Stimulated activated CD8-positive, alpha-beta memory T cell treated with anti-CD3 and anti-CD28 coated beads, Interleukin-7, amount 100 ng/mL, for 4 hours (primary cell): Measurements from ENCODE around the gene MFSD2A.
"Not testable (repeated sequence)": the region's sequence is repeated elsewhere in the genome, so short reads cannot be mapped to it uniquely, and the experiment has no call there.

Source experiments
- DNase-seq, 2 donors: peaks; one replicate each; pipeline ENCODE4 v3.0.0-alpha.2; 2020; ENCODE audit warnings: low read depth in 2 of 2

Gene MFSD2A

DNA sequence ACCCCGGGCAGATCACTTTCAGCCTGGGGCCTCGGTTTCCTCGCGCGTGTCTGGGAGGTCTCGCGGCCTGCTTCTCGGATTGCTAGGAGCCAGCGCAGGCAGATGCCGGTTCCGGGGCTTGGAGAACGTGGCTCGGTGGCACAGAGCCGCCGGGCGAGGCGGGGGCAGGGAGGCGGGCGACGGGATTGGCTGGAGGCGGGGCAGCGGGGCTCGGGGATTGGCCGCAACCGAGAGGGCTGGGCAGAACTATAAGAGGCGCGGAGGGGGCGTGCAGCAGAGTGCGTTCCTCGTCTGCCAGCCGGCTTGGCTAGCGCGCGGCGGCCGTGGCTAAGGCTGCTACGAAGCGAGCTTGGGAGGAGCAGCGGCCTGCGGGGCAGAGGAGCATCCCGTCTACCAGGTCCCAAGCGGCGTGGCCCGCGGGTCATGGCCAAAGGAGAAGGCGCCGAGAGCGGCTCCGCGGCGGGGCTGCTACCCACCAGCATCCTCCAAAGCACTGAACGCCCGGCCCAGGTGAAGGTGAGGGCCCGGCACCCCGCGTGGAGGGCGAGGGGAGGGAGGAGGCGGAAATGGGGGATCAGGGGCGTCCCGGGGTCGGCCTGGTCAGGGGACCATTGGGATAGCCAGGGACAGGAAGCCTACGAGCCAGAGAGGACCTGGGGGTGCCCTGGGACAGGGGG is at the start of gene MFSD2A:
Gene MFSD2A (plus strand): TSS at position 276 of the 677 bp plus-strand sequence. CDS start 148 bp downstream, at position 424.
- peak; percentile 86 to 90 for DNase-seq

DNA sequence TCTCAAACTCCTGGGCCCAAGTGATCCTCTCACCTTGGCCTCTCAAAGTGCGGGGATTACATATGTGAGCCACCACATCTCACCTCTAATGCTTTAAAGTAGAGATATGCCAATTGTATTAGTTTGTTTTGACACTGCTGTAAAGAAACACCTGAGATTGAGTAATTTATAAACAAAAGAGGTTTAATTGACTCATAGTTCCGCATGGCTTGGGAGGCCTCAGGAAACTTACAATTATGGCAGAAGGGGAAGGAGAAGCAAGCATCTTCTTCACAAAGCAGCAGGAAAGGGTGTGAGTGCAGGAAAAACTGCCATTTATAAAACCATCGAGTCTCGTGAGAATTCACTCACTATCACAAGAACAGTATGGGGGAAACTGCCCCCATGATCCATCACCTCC is 49.8 kb upstream of the MFSD2A start:
- no peak for DNase-seq

DNA sequence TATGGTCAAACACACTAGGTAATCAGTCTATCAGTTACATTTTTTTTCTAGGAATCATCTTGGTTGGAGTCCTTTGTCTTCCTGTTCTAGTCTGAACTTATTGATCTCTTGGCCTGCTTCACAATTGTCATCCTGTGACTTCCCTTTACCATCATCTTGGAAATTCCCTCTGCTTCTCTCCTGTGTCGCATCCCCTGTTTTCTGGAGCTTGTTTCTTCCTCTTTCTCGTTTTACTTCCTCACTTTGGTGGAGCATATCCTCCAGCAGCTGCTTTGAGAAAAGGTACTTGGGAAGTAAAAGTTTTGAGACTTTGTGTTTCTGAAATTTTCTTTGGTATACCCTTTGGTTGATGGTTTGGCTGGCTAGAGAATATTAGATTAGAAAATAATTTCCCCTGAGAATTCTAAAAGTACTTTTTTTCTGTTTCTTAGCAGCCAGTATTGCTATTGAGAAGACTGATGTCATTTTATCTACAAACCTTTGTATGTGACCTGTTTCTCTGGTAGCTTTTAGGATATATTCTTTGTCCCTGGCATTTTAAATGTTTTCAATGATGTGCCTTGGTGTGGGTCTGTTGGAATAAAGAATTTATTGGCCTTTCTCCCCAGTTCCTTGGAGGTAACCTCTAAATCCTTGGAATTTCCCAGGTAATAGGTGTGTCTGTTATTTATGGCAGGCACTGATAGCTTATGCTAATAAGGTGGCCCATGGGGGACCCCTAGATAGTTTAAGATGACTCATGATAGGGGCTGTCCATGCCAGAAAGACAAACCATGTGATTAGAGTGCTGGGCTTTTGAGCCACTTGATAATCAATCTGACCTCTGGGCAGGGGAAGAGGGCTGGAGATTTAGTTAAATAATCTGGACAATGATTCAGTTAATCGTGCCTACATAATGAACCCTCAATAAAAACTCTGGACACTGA is 47.2 kb upstream of the MFSD2A start:
- DNase-seq: no peak

DNA sequence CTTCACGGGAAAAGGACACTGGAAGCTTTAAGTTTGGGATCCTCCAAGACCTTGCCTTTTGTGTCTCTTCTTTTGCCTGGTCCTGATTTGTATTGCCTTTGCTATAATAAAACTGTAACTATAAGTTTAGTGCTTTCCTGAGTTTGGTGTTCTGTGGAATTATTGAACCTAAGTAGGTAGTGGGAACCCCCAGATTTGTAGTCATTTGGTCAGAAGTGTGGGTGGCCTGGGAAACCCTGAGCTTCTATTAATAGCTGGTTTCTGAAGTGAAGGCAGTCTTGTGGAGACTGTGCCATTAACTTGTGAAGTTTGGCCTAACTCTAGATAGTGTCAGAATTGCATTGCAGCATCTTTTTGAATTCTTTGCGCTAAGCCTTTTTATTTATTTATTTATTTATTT is 46.4 kb upstream of the MFSD2A start:
- DNase-seq: no peak

DNA sequence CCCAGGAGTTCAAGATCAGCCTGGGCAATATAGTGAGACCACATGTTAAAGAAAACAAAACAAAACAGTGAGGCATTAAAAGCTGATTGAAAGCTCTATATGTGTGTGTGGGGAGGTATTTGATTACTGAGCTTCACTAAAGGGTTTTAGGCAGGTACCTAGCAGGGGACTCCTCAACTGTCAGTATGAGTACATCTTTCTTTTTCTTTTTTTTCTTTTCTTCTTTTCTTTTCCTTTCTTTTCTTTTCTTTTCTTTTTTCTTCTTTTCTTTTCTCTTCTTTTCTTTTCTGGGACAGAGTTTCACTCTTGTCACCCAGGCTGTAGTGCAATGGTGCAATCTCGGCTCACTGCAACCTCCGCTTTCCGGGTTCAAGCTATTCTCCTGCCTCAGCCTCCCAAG is 44.7 kb upstream of the MFSD2A start:
- no peak for DNase-seq

DNA sequence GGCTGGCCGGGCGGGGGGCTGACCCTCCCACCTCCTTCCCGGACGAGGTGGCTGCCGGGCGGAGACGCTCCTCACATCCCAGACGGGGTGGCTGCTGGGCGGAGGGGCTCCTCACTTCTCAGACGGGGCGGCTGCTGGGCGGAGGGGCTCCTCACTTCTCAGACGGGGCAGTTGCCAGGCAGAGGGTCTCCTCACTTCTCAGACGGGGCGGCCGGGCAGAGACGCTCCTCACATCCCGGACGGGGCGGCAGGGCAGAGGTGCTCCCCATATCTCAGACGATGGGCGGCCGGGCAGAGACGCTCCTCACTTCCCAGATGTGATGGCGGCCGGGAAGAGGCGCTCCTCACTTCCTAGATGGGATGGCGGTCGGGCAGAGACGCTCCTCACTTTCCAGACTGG is 41.8 kb upstream of the MFSD2A start:
- not testable (repeated sequence) for DNase-seq

DNA sequence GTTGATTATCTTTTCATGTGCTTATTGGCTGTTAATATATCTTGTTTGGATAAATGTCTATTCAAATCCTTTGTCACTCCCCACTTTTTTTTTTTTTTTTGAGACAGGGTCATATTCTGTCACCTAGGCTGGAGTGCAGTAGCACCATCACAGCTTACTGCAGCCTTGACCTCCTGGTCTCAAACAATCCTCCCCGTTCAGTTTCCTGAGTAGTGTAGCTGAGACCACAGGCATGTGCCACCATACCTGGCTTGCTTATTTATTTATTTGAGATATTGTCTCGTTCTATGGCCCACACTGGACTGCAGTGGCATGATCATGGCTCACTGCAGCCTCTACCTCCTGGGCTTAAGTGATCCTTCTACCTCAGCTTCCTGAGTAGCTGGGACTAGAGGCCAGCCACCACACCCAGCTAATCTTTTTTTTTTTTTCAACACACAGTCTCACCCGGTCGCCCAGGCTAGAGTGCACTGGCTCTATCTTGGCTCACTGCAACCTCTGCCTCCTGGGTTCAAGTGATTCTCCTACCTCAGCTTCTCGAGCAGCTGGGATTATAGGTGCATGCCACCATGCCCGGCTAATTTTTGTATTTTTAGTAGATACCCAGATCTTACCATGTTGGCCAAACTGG is 39.3 kb upstream of the MFSD2A start:
- DNase-seq: no peak

DNA sequence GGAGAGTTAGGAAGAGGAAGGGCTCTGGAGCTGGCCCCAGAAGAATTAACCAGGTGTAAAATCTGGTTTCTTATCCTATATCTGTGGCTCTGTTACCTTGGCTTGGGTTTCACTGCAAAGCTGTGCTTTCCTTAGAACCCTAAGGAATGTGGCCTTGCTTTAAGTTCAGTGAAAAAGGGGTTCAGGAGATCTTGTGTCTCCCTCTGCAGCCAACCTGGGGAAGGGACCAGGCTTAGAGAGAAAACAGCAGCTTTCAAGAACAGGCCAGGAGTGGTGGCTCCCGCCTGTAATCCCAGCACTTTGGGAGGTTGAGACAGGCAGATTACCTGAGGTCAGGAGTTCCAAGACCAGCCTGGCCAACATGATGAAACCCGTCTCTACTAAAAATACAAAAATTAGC is 37.1 kb upstream of the MFSD2A start:
- DNase-seq: no peak

DNA sequence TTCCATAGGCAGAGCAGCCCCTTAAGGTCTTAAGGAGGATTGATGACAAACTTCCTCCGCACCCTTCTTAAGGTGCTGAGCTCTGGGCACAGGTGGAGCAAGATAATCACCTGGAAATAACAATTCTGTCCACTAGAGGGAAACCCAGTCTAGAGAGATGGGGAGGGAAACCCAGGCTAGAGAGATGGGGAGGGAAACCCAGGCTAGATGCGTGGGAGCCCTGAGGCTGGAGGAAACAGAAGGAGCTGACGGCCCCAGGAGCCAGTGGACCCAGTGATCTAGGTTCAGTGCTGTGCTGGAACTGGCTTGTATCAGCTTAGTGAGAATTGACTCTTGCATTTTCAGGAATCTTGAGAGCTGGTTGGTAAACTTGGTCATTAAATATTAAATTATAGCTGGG is 35.4 kb upstream of the MFSD2A start:
- peak; percentile 25 to 33 for DNase-seq

DNA sequence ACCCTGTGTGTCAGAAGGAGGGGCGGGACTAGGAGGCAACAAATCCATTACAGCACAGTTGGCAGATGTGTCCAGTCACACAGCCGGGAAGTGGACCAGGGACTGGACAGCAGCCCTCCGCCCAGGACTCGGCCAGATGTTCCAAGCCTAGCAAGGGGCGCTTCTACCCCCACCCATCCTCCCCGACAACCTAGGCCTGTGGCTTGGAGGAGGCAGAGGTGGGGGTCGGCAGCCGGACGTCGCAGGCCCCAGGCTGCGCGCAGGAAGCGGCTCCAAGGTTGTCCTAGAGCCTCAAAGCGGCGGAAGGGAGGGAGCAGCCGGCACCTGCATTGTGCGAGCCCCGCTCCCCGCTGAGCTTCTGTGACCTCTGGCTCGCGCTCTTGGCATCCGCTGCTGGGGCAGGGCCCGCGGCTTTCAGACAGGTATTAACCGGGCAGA is 32.7 kb upstream of the MFSD2A start:
- no peak for DNase-seq

DNA sequence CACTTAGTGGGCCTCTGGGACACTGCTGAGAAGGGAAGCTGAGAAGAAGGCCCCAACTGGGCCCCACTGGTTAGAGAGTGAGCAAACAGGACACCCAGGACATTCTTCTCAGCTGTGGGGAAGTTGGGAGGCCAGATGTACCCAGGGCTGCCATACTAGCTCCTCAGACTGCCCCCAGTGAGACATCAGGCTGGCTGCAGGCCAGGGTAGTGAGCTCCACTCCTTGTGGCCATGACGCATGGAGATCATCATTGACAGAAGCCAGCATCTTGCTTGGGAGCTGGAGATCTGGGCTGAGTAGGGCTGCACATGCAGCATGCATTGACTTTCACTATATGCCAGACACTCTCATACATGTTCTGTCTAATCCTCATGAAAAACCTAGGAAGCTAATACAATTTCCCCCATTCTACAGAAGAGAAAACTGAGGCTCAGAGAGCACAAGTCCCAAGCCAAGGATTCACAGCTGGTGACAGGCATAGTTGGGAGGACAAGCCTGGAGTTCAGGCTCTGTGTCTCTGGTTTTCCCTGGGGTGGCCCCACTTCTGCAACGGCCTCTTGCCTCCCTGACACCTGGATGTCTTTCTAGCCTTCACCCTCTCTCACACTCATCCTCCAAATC is 29.1 kb upstream of the MFSD2A start:
- no peak for DNase-seq

DNA sequence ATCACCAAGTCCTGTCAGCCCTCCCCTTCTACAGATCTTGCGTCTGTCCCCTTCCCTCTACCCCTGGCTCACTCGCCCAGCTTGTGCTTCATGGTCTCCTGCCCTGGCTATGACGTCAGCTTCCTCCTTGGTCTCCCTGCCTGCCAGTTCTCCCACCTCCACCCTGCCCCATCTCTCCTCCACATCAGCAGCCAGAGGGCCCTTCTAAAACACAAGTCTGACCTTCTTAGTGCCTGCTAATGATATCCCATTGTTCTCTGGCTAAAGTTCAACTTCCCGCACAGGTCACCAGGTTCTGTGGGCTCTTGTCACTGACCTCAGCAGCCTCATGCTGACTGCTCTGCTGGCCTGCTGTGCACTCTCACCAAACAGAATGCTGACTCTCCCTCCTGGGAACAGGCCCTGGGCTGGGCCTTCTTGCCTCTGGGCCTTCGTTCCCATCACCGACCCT is 28.6 kb upstream of the MFSD2A start:
- DNase-seq: no peak

DNA sequence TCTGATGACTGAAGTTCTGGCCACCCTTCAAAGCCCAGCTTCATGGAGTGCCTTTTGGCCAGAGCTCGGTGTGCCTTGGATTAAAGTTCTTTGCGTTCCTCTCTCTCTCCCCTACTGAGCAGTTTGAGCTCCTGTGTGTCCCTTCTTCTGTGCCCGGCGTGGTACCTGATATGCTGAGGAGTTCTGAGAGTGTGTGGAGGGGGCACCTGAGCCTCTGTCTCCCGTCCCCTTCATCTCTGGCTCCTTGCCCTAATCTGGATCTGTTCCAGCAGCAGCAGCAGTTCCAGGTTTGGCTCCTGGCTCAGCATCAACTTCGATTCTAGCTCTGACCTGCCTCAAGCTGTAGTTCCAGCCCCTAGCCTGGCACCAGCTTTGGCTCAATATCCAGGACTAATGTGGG is 28.1 kb upstream of the MFSD2A start:
- no peak for DNase-seq

DNA sequence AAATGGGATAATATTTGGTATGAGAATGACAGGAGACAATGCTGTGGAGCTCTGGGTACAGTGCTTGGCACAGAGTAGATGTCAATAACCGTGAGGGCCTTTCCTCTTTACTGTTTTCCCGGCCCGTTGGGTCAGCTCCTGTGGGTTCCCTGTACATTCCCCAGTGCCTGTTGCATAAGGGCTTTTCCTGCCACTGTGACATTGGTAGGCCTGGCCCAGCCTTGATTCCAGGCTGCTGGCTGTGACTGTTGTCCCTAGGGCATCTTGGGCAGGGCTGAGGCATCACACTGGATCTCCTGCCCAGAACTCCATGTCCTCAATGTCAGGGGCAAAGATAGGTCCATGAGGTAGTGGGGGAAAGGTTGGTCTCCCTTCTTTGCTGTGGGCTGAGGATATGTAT is 27.4 kb upstream of the MFSD2A start:
- no peak for DNase-seq

DNA sequence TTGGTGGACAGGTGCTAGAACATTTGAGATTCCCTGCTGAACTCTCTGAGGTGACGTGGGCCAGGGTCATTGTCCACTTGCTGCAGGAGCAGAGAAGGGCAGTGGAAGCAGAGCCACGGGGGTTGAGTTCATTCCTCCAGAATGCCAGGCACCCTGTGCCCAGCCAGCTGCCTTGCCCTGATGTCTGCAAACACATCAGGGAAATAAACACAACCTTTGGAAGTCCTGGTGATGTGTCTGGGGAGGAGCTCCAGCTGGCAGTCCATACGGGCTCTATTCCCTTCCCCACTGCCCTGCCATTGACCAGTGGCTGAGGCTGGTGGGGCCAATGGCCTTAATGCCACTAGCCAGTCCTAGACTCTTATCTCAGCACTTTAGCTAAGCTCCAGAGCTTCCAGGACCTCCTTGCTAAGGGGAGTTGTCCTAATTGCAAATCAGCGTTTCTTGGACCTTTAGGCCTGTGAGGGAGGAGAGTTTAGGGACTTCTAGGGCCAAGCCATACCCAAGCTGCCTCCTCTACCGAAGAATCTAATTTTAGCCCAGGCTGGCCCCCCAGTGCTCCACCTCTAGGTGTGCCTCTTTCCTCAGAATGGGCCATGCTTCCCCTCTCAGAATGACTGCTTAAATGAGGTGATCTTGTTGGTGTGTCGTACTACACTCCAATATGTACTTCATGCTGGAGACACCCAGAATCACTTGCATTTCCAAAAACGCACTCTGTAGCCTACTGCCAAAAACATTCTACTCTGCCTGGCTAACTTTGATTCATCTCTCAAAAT is 25.9 kb upstream of the MFSD2A start:
- DNase-seq: no peak

DNA sequence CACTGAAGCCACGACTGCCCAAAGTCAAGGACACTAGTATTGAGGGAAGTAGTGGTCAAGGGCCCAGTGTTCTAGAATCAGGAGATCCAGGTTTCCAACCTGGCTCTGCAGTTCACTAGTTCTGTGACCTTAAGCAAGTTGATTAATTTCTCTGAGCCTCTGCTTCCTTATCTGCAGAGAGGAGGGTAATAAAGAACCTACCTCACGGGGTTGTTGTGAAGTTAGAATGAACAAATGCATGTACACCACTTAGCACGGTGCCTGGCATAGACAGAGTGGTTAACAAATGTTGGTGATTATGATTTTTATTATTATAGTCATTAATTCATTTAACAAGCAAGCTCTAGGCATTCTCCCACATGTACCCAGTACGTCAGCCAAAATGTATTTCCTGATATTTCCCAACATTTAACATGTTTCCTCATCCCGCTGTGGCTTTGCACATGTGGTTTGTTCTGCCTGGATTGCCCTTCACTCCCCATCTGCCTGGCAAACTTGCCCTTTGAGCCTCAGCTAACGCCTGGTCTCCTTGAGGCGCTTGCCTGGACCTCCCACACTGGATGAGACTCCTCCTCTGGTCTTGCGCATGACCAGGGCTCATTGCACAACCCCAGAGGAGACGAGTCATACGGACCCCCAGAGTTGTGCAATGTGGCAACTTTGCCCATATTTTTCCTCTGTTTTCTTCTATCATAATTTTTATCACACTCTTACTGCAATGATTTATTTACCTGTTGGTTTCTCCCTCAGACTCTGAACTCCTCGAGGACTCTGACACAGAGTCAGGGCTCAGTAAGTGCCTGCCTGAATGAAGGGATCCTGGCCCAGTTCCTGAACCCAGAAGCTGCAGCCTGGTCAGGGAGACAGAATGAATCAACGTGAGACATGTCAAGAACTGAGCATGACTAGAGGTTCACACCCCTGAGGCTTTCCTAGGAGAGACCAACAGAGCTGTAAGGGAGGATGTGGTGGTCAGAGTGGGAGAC is 20.7 kb upstream of the MFSD2A start:
- no peak for DNase-seq

DNA sequence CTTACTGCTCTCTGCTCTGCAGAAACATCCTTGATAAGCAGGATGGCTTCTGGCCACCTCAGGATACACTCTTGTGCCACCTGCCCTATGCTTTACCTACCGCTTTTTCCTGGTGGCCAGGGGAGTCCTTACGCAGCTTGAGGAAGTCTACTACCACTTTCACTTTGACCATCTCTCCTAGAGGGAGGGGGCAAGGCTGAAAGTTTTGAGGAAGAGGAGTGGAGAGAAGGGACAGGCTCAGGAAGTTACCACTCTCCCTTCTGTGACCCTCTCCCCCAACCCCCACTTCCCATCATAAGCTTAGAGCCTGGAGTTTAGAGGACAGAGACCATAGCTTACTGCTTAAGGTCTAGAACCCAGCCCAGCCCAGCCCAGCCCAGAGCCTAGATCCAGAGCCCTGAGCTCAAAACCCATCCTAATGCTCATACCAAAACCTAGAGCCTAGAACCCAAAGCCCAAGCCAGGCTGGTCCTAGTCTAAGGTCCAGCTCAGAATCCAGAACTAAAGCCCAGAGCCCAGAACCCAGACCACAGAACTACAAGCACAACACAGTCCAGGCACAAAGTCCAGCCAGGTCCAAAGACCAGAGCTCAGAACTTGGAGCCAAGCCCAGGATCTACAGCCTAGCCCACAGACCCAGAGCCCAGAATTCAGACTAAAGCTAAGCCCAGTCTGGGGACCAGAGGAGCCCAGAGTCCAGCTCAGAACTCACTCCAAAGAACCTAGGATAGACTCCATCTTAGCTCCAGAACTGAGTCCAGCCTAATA is 18.0 kb upstream of the MFSD2A start:
- DNase-seq: no peak

DNA sequence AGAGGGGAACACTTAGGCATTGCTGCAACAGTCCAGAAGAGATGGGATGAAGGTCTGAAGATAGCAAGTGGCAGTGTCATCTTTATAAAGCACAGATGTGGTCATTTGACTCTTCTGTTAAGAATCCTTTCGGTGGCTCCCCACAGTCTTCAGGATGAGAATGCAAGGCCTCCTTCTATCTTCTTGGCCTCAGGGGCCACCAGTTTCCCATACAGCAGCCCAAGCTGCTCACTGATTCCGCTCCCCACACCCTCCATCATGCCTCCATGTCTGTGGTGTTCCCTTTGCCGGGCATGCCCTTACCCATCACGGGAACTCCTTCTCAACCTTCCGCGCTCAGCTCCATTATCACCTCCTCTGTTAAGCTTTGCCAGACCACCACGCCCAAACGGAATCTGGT is 16.1 kb upstream of the MFSD2A start:
- DNase-seq: no peak

DNA sequence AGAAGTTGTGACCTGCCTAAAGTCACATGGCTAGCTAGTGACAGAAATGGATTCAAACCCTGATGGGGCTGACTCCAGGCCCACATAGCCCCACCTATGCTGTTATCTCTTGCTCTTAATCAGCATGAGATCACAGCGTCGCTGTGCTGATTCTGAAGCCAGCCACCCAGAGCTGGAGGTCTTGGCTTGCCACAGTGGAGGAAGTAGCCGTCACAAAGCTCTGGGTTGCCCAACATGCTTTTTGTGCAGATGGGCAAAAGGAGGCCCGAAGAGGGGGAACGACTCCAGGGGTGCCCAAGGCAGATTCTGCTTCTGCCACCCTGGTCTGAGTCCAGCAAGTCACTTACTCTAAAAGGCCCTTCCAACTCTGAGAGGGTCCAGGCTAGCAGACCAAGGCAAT is 14.7 kb upstream of the MFSD2A start:
- no peak for DNase-seq
